Gastrocnemius medialis (tissue), 4 donors: ENCODE measurements around the gene TEAD4. TPM values are rescaled to one million over a fixed set of nuclear protein-coding genes. Genes with fewer than 3 reads are reported as not detected.

ENCODE experiments used
- ATAC-seq, 2 donors: fragments of 150-250 bp; one replicate each; pipeline ENCODE4 v1.9.1; 2016
- DNase-seq, 2 donors: peaks; one replicate each; pipeline ENCODE4 v3.0.0-alpha.2; 2019
- H3K27ac ChIP-seq, 4 donors: fragments of 200-600 bp; sonication (generic); 1 replicate in 1 of 4; 2 replicates in 3 of 4; pipeline ENCODE4 v1.5.1; 2016 to 2018; ENCODE audit warnings: mild to moderate bottlenecking in 2 of 4, moderate library complexity in 1 of 4
- H3K27me3 ChIP-seq, 3 donors: fragments of 200-600 bp; sonication (generic) in 2 of 3; 1 replicate in 1 of 3; 2 replicates in 2 of 3; pipeline versions ENCODE4 v1.5.1 to v1.6.0; 2016 to 2019; ENCODE audit warnings: mild to moderate bottlenecking in 1 of 3, moderate library complexity in 1 of 3
- H3K36me3 ChIP-seq, 2 donors: fragments of 200-600 bp; sonication (generic) in 1 of 2; one replicate each; pipeline ENCODE4 v1.5.1; 2017 to 2018
- H3K4me1 ChIP-seq, 2 donors: fragments of 200-600 bp; sonication (generic) in 1 of 2; one replicate each; pipeline ENCODE4 v1.5.1; 2016 to 2017; ENCODE audit warnings: mild to moderate bottlenecking in 2 of 2
- H3K4me3 ChIP-seq, 4 donors: fragments of 200-600 bp; sonication (generic) in 3 of 4; 1 replicate in 1 of 4; 2 replicates in 3 of 4; pipeline ENCODE4 v1.5.1; 2016 to 2019; ENCODE audit warnings: mild to moderate bottlenecking in 2 of 4
- H3K9me3 ChIP-seq, 3 donors: fragments of 200-600 bp; sonication (generic) in 2 of 3; 1 replicate in 1 of 3; 2 replicates in 2 of 3; pipeline ENCODE4 v1.5.1; 2016 to 2019
- CTCF ChIP-seq, 5 experiments: fragments of 450-650 bp in 3 of 5; fragments of 200-600 bp in 2 of 5; sonication (generic) in 2 of 5; IDR thresholded peaks in 4 of 5; conservative IDR thresholded peaks in 1 of 5; 1 replicate in 4 of 5; 2 replicates in 1 of 5; pipeline ENCODE4 v1.5.1; 2016 to 2019; ENCODE audit warnings: antibody characterized with exemption in 5 of 5, mild to moderate bottlenecking in 3 of 5, moderate library complexity in 3 of 5
- POLR2A ChIP-seq, 2 donors: fragments of 450-650 bp; IDR thresholded peaks; one replicate each; pipeline ENCODE4 v1.6.1; 2017; ENCODE audit warnings: antibody characterized with exemption in 2 of 2, mild to moderate bottlenecking in 2 of 2, moderate library complexity in 2 of 2
- in situ Hi-C, 4 donors: fragments of 200-750 bp; cut with MboI; loops; one replicate each; pipeline versions ENCODE4 v1.15.0 to v1.8.0; 2017; ENCODE audit warnings: low sequenced_read_pairs in 4 of 4
- intact Hi-C: fragments of 100-400 bp; cut with DNase I; formaldehyde crosslinking; loops from one replicate; pipeline ENCODE4 v1.15.1; 2023; ENCODE audit warnings: low total_unique reads
- total RNA-seq, 4 donors: library from RNA; depleted of rRNA; stranded (reverse); fragments of >200 nt; gene quantifications; one replicate each; pipeline versions ENCODE4 v1.1.0 to v1.2.3, GENCODE V29; 2016

Gene TEAD4
- total RNA-seq: 100 to 1,000 TPM in 2 of 4 donors, 10 to 100 TPM in 2; 91.1 to 201 (median 122) TPM

- peak; percentile 30 to 71 for DNase-seq
- H3K36me3 ChIP-seq: peaks cover 0 to 5% of the 10 kb centered on the region in 2 donors
- H3K27ac ChIP-seq: peak within 1 kb of the TSS; percentile 87 to 98 (median 96)
- H3K4me3 ChIP-seq: peak within 1 kb of the TSS; percentile 61 to 87 (median 74)
- in situ Hi-C loops (loop anchor here in 3 of 4 donors (5.0 to 10.0 kb wide), 3 partner anchors 73 to 78 kb away; no protein-coding TSS in a partner anchor), intact Hi-C loops (loop anchor here (1.0 to 5.0 kb wide), 2 partner anchors 67 to 87 kb away; partner anchors contain the start of gene TULP3)
- ATAC-seq: peak; percentile 37 to 58
- H3K27me3 ChIP-seq: no peaks in the 10 kb centered on the region
- H3K9me3 ChIP-seq: no peaks in the 10 kb centered on the region
- H3K4me1 ChIP-seq: peaks cover 36 to 40% of the 10 kb centered on the region in 2 donors
- TF ChIP-seq POLR2A (IDR thresholded peaks at IDR 0.05): no peak
- no peak for TF ChIP-seq CTCF (IDR thresholded peaks at IDR 0.05 in 4 of 5, conservative IDR thresholded peaks at IDR 0.05 in 1 of 5)
Observed at GRCh38 chr12:2959192-2959504, at the start of gene TEAD4. TEAD4 (plus strand) TSS chr12:2959397.

- no peak overlapping the region for H3K4me3 ChIP-seq
- in situ Hi-C loops (no loop called here), intact Hi-C loops (no loop called here)
- TF ChIP-seq CTCF (IDR thresholded peaks at IDR 0.05 in 4 of 5, conservative IDR thresholded peaks at IDR 0.05 in 1 of 5) (no peak), POLR2A (IDR thresholded peaks at IDR 0.05) (no peak)
- H3K4me1 ChIP-seq: no peaks in the 10 kb centered on the region
- peaks cover 0 to 6% of the 10 kb centered on the region in 2 donors for H3K36me3 ChIP-seq
- no peak for ATAC-seq
- H3K27ac ChIP-seq: no peak overlapping the region
- no peaks in the 10 kb centered on the region for H3K9me3 ChIP-seq
- no peaks in the 10 kb centered on the region for H3K27me3 ChIP-seq
- no peak for DNase-seq
Observed at GRCh38 chr12:2912216-2912575, 47.0 kb upstream of the TEAD4 start.

- H3K27ac ChIP-seq: no peak overlapping the region
- no peak overlapping the region for H3K4me3 ChIP-seq
- intact Hi-C loops: no loop called here
- DNase-seq: no peak
- peaks cover 0 to 6% of the 10 kb centered on the region in 2 donors for H3K36me3 ChIP-seq
- no peaks in the 10 kb centered on the region for H3K27me3 ChIP-seq
- TF ChIP-seq CTCF (IDR thresholded peaks at IDR 0.05 in 4 of 5, conservative IDR thresholded peaks at IDR 0.05 in 1 of 5) (no peak), POLR2A (IDR thresholded peaks at IDR 0.05) (no peak)
- no peaks in the 10 kb centered on the region for H3K9me3 ChIP-seq
- in situ Hi-C loops: no loop called here
- no peak for ATAC-seq
- H3K4me1 ChIP-seq: peaks cover 3 to 14% of the 10 kb centered on the region in 2 donors
Observed at GRCh38 chr12:2919249-2919648, 39.9 kb upstream of the TEAD4 start.

GRCh38 chr12:2922329-2922728 lies 36.9 kb upstream of the TEAD4 start:
- no peaks in the 10 kb centered on the region for H3K9me3 ChIP-seq
- DNase-seq (no peak), ATAC-seq (no peak)
- peaks cover 5 to 17% of the 10 kb centered on the region in 2 donors for H3K4me1 ChIP-seq
- H3K4me3 ChIP-seq: no peak overlapping the region
- peaks cover 0 to 13% of the 10 kb centered on the region in 2 donors for H3K36me3 ChIP-seq
- in situ Hi-C loops (no loop called here), intact Hi-C loops (loop anchor here (1.0 kb wide), 1 partner anchor 30 kb away; no protein-coding TSS in a partner anchor)
- no peaks in the 10 kb centered on the region for H3K27me3 ChIP-seq
- H3K27ac ChIP-seq: peak overlapping the region in 1 of 4 donors; percentile 62
- TF ChIP-seq POLR2A (IDR thresholded peaks at IDR 0.05) (no peak), CTCF (IDR thresholded peaks at IDR 0.05 in 4 of 5, conservative IDR thresholded peaks at IDR 0.05 in 1 of 5) (no peak)

GRCh38 chr12:2923057-2923456 lies 36.1 kb upstream of the TEAD4 start:
- TF ChIP-seq POLR2A (IDR thresholded peaks at IDR 0.05): no peak
- no peak for TF ChIP-seq CTCF (IDR thresholded peaks at IDR 0.05 in 4 of 5, conservative IDR thresholded peaks at IDR 0.05 in 1 of 5)
- Histone ChIP-seq H3K27ac (no peak overlapping the region), H3K4me1 (peaks cover 5 to 17% of the 10 kb centered on the region in 2 donors), H3K4me3 (no peak overlapping the region), H3K27me3 (no peaks in the 10 kb centered on the region), H3K36me3 (peaks cover 0 to 13% of the 10 kb centered on the region in 2 donors), H3K9me3 (no peaks in the 10 kb centered on the region)
- in situ Hi-C loops (no loop called here), intact Hi-C loops (no loop called here)
- ATAC-seq: no peak
- DNase-seq: no peak
